Sciatic nerve (tissue), 2 donors: Measurements from ENCODE around the gene DPY19L3. TPM values are rescaled to one million over a fixed set of nuclear protein-coding genes. Genes with fewer than 3 reads are reported as not detected.
"Not testable (repeated sequence)": the region's sequence is repeated elsewhere in the genome, so short reads cannot be mapped to it uniquely, and the experiment has no call there.

ENCODE experiments used
- ATAC-seq: fragments of 200-7000 bp; cut with Tn5 transposase; one replicate; pipeline ENCODE4 v1.9.1; 2020; ENCODE audit warnings: mild to moderate bottlenecking, moderate library complexity
- DNase-seq: peaks from one replicate; pipeline ENCODE4 v3.0.0-alpha.2; 2020; ENCODE audit warnings: low spot score
- intact Hi-C: fragments of 100-400 bp; cut with DNase I; formaldehyde crosslinking; loops from one replicate; pipeline ENCODE4 v1.14.2; 2022
- total RNA-seq: library from RNA; stranded (reverse); fragmentation: NEBNext Ultra II Directional; extraction: Animal tissue kit (Norgen Biotek cat#: 25700); gene quantifications from one replicate; pipeline ENCODE4 v1.2.1, GENCODE V29; 2021
- donor health status: DM: no; HTN: no; CAD: no.
- donor health status: DM: no; HTN: no; CAD: no.

The DPY19L3 gene
- total RNA-seq, 1 donor from 2014 or later, result 43.6 TPM

DNA sequence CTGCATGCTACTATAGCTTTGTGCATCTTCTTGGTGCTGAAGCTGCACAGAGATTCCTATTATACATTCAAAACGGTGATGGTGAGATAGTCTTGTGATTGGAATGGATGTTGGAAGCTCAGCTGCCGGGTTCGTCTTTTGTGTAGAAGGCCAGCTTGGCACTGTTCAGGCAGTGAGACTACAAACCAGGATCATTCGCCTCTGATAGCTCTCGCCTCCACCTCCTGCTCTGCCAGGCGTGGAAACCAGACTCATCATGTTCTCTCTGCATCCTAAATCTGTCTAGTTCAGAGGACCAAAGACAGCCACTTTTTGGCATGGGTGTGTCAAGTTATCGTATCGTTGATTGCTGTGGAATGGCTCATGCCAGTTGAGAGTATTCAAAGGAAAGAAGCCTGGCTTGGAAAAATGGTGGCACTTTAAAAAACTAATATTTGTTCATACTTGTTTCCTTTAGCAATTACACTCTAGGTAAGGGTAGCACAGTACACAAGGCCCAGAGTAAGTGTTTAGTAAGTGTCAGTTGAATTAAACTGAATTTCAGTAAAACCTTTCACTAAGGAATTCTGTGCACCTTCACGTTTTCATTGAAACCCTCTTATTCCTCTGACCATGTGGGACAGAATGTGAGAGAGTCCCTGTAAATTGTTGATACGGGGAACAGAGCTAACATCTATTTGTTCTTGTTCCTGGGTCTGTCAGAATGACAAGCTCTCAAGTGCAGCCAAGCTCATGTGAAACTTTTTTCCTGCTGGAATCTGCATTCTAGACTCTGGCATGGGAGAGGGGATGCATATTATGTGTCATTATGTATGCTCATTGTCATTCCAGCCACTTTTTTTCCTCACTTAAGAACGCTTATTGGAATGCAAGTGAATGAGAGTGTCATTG, 69.8 kb downstream of the DPY19L3 start:
- ATAC-seq (no peak), DNase-seq (no peak)
- intact Hi-C loops, result no loop called here

GRCh38 chr19:32476032-32476350, 70.4 kb downstream of the DPY19L3 start:
- intact Hi-C loops, result no loop called here
- ATAC-seq (no peak), DNase-seq (no peak)

DNA sequence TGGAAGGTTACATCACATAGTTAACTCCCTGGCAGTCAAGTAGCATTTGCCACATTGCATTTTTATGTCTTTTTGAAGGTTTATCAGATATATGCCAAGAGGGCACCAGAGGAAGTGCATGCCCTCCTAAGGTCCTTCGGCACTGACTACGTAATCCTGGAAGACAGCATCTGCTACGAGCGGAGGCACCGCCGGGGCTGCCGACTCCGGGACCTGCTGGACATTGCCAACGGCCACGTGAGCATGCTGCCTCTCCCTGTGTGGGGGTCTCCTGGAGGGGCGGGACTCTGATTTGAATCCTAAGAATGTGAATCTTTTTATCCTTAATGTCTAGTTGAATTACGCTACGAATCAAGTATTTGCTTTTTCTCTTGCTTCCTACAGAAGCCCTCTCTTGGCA, 74.8 kb downstream of the DPY19L3 start:
- ATAC-seq (no peak), DNase-seq (no peak)
- intact Hi-C loops, result no loop called here

GRCh38 chr19:32483574-32483973, 78.0 kb downstream of the DPY19L3 start:
- no peak for ATAC-seq
- DNase-seq, result no peak
- intact Hi-C loops, result no loop called here

DNA sequence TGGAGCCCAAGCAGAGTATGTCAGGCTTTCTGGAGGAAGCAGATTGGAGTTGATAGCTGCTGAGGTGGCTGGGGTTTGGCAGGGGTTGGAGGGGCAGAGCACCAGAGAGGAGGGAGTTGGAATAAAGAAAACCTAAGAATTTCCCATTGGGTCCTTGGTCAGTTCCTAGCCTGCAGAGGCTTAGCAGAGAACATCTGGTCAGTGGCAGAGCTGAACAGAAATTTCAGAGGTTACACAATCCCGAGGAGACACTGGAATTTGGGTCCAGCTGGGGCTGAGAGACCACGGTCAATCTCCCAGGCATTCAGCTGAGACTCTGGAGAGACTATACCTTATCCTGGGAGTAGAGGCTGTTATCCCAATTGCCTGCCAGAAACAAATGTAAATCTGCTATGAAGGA, 84.4 kb downstream of the DPY19L3 start:
- no peak for ATAC-seq
- DNase-seq, result no peak
- intact Hi-C loops, result no loop called here

DNA sequence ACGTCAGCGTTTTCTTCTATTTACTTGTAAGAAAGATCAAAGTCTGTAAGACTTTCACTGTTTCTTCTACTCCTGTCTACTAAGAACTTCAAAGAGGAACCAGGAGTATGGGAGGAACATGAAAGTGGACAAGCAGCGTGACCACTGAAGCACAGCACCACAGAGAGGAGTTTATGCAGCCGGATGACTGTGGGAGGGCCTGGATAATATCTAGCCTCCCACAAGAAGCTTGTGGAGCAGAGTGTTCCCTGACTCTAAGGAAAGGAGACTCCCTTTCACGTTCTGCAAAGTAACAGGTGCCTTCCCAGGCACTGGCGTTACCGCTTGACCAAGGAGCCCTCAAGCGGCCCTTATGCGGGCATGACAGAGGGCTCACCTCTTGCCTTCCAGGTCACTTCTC, 91.8 kb downstream of the DPY19L3 start:
- intact Hi-C loops, result no loop called here

DNA sequence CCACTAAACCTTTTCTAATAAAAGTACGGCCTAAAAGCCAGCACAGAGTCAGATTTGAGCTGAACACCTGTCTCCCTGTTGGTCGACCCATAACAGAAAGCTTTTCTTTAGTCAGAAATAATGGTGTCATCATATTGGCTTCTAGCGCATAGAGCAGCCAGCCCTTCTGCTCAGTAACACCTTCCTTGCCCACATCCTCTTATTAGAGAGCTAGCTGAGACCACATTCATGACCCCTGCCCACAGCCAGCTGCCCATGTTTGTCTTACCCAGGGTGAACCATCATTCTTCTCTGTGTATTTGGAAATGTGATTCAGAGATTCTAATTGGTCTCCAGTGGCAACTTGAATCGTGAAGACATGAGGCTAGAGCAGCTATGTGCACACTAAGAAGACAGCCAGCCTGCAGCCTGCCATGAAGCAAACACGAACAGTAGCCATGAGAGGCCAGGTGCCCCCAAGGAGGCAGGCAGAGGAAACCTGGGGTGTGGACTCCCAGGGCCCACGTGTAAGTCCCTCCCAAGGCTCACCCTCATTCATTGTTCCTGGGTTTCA, 93.2 kb downstream of the DPY19L3 start:
- DNase-seq, result no peak
- ATAC-seq, result no peak
- intact Hi-C loops, result no loop called here

More for the DNA sequence above, 91.8 kb downstream of the DPY19L3 start:
- no peak for ATAC-seq
- DNase-seq, result no peak

GRCh38 chr19:32512498-32512897, 106.9 kb downstream of the DPY19L3 start:
- ATAC-seq, DNase-seq, intact Hi-C loops: not testable (repeated sequence)

DNA sequence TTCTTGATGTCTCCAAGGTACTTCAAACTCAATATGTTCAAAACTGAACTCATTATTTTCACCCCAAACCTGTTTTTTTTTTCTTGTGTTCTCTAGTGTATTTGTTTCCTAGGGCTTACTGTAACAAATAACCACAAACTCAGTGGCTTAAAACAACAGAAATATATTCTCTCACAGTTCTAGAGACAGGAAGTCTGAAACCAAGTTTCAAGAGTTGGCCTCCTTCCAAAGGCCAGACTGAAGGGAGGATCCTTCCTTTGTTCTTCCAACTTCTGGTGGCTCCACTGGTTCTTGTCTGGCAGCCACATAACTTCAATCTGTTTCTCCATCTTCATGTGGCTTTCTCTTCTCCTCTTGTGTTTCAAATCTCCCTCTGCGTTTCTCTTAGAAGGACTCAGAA, 113.5 kb downstream of the DPY19L3 start:
- ATAC-seq (no peak), DNase-seq (no peak)
- intact Hi-C loops, result no loop called here

GRCh38 chr19:32522967-32523366, 117.4 kb downstream of the DPY19L3 start:
- no peak for DNase-seq
- intact Hi-C loops, result no loop called here

DNA sequence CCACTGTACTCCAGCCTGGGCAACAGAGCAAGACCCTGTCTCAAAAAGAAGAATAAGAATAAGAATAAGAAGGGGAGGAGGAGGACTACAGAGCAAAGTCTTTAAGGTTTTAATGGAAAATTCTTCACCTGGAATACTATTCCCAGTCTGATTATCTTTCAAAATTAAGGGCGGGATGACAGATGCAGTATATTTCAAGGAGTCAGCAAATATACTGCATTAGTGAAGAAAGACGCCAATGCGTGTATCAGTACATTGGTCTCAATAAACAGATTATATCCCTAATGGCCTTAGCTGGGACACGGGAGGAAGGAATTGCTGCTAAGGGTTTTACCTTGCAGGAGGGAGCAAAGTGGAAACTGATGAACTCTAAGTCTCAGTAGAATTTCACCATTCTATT, 121.3 kb downstream of the DPY19L3 start:
- intact Hi-C loops, result no loop called here
- DNase-seq (no peak), ATAC-seq (no peak)

More at GRCh38 chr19:32522967-32523366, 117.4 kb downstream of the DPY19L3 start:
- no peak for ATAC-seq

DNA sequence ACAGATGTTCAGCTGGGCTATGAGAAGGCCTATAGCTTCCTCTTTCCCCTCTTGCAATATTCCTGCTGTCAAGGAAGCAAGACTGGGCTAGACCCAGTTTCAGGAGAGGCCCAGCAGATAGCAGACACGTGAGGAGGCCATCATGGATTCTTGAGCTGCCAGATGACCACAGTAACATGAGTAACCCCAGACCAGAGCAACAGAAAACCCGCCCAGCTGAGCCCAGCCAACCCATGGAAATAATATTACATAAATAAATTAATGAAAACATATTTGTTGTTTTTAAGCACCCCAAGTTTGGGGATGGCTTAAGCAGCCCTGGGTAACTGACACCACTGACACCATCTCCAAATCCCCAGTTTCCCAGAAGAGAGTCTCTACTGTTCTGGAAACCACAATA, 125.2 kb downstream of the DPY19L3 start:
- intact Hi-C loops, result no loop called here
- no peak for ATAC-seq

GRCh38 chr19:32532233-32532632, 126.7 kb downstream of the DPY19L3 start:
- intact Hi-C loops, result no loop called here
- ATAC-seq, result no peak
- no peak for DNase-seq

More for the DNA sequence above, 125.2 kb downstream of the DPY19L3 start:
- no peak for DNase-seq

Other genes with a start within 250 kb of the DPY19L3 start
- 29.0 TPM for gene ZNF507, start 60.2 kb upstream of the DPY19L3 start, total RNA-seq
- gene PDCD5, start 175.4 kb downstream of the DPY19L3 start, total RNA-seq, result 64.3 TPM